GM18499 (cell line): ENCODE data around the gene CNPY2.

Experiments
- ATAC-seq: cut with Tn5 transposase; IDR thresholded peaks from one replicate; pipeline ENCODE4 v1.9.1; 2021; ENCODE audit warnings: moderate number of reproducible peaks; ENCODE audit not compliant: insufficient read depth, unreplicated experiment

CNPY2 gene

DNA sequence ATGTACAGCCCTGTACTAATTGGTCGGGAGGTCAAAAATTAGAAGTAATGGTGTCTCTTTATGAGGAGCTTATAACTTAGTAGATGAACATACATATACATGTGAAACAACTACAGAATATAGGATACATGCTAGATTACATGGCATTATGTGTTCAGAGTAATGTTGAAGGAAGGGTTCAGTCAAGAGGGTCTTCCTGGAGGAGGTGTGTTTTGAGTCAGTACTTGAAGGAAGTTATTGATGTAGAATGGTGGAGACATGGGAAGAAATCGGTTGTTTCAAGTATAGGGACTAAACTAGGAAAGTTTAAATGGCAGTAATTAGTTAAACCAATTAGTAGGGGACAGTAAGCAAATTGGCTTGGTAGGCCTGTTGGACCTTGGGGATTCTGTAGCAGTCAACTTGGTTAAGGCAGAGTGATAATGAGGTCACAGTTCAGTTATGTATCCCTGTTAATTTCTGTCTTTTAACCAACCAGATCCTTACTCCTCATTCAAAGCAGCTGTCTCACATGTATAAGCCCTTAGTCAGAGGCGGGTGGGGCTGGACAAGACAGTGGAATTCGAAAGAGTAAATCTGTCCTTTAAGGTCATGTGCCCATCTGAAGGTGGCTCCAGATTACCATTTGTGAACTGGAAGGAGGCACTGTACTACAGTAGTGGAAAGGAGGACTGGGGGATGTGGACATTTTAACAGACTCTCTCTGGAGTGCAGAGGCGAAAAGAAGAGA, 54.1 kb downstream of the CNPY2 start:
- no peak for ATAC-seq

DNA sequence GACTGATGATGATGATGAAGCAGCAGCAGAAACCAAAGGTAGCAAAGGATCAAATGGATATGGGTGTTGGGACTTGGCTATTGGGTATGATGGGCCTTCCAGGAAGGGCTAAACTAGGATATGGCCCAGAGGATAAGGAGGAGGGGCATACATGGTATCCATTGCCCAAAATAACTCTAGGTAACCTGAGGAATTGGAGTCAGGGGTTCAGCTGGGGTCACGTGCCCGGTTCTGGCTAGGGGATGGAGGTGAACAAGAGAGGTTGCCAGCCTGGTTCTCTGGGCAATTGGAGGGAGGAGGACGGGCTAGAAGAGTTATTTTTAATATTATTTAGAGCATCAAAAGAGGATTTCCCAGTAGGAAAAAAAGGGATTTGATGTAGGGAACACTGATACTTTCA, 54.9 kb downstream of the CNPY2 start:
- ATAC-seq, result no peak

DNA sequence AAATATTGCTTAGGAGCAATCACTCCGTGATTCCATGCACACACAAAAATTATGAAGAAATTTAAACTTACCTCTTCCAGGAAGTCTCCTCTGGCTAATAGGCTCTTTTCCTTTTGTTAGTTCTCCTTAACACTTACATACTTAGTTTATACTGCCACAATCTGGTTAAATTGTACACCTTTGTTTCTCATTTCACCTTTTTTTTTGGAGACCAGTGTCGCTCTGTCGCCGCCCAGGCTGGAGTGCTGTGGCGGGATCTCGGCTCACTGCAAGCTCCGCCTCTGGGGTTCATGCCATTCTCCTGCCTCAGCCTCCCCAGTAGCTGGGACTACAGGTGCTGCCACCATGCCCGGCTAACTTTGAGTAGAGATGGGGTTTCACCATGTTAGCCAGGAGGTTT, 55.4 kb downstream of the CNPY2 start:
- ATAC-seq, result no peak
